Glomerular visceral epithelial cell (primary cell): ENCODE results near the gene AOC3.
"Not testable (repeated sequence)": the region's sequence is repeated elsewhere in the genome, so short reads cannot be mapped to it uniquely, and the experiment has no call there.

ENCODE experiments used
- DNase-seq: peaks from one replicate; pipeline ENCODE4 v3.0.0-alpha.2; 2016; ENCODE audit errors: extremely low spot score

The AOC3 gene

GRCh38 chr17:42844761-42845555, 6.0 kb upstream of the AOC3 start:
- no peak for DNase-seq

GRCh38 chr17:42845556-42845917, 5.5 kb upstream of the AOC3 start:
- no peak for DNase-seq

GRCh38 chr17:42845918-42846593, 4.9 kb upstream of the AOC3 start:
- DNase-seq, result peak; percentile 49

- DNase-seq, result no peak
Observed at GRCh38 chr17:42846594-42847280, 4.3 kb upstream of the AOC3 start.

- no peak for DNase-seq
Observed at GRCh38 chr17:42848093-42848492, 2.9 kb upstream of the AOC3 start.

- no peak for DNase-seq
Observed at GRCh38 chr17:42849031-42849430, 2.0 kb upstream of the AOC3 start.

GRCh38 chr17:42849451-42850181, 1.4 kb upstream of the AOC3 start:
- peak; percentile 57 for DNase-seq

GRCh38 chr17:42851371-42852240, 607 bp downstream of the AOC3 start:
- not testable (repeated sequence) for DNase-seq

- no peak for DNase-seq
Observed at GRCh38 chr17:42852351-42852750, 1.4 kb downstream of the AOC3 start.

GRCh38 chr17:42853004-42853403, 2.0 kb downstream of the AOC3 start:
- no peak for DNase-seq

GRCh38 chr17:42853597-42853967, 2.6 kb downstream of the AOC3 start:
- no peak for DNase-seq

GRCh38 chr17:42853968-42854790, 3.2 kb downstream of the AOC3 start:
- DNase-seq, result no peak

- no peak for DNase-seq
Observed at GRCh38 chr17:42855048-42855596, 4.1 kb downstream of the AOC3 start.

- DNase-seq, result not testable (repeated sequence)
Observed at GRCh38 chr17:42856093-42856492, 5.1 kb downstream of the AOC3 start.

GRCh38 chr17:42856516-42856915, 5.5 kb downstream of the AOC3 start:
- not testable (repeated sequence) for DNase-seq

- no peak for DNase-seq
Observed at GRCh38 chr17:42857389-42857788, 6.4 kb downstream of the AOC3 start.

- DNase-seq, result no peak
Observed at GRCh38 chr17:42865638-42866094, 14.7 kb downstream of the AOC3 start.

- DNase-seq, result no peak
Observed at GRCh38 chr17:42866216-42866615, 15.2 kb downstream of the AOC3 start.

- DNase-seq, result no peak
Observed at GRCh38 chr17:42866631-42867575, 15.9 kb downstream of the AOC3 start.
